ENCODE data around the gene SMG9. TPM values are rescaled to one million over a fixed set of nuclear protein-coding genes. Genes with fewer than 3 reads are reported as not detected.

SMG9 gene
- total and polyA plus RNA-seq, 12 donors = 10.0 to 30.4 (median 13.4) TPM

GRCh38 chr19:43695985-43696704 is 58.6 kb downstream of the SMG9 start:
- Histone ChIP-seq H3K4me3 (no peak overlapping the region), H3K9me3 (peaks cover 0 to 27% (median 14%) of the 10 kb centered on the region in 11 donors), H3K27me3 (peaks cover 0 to 21% (median 8%) of the 10 kb centered on the region in 7 donors), H3K36me3 (no peaks in the 10 kb centered on the region), H3K27ac (no peak overlapping the region), H3K4me1 (peaks cover 4 to 33% (median 18%) of the 10 kb centered on the region in 9 donors)
- intact Hi-C loops (cut with DNase I) = no loop called here
- no peak for DNase-seq
- 83 to 85% methylated on average over 6 of the region's 6 CpGs for WGBS, 2 donors
- TF ChIP-seq CTCF (IDR thresholded peaks at IDR 0.05) = no peak
- ATAC-seq = no peak

GRCh38 chr19:43694553-43694952 is 60.2 kb downstream of the SMG9 start:
- H3K9me3 ChIP-seq = peaks cover 0 to 42% (median 20%) of the 10 kb centered on the region in 11 donors
- intact Hi-C loops (cut with DNase I) = no loop called here
- ATAC-seq (no peak), DNase-seq (no peak)
- TF ChIP-seq CTCF (IDR thresholded peaks at IDR 0.05) = no peak
- peaks cover 0 to 17% (median 6%) of the 10 kb centered on the region in 9 donors for H3K4me1 ChIP-seq
- H3K36me3 ChIP-seq = no peaks in the 10 kb centered on the region
- peaks cover 0 to 17% (median 8%) of the 10 kb centered on the region in 7 donors for H3K27me3 ChIP-seq
- H3K4me3 ChIP-seq = no peak overlapping the region
- no peak overlapping the region for H3K27ac ChIP-seq
- WGBS, 2 donors = 79 to 86% methylated on average over 5 of the region's 5 CpGs

- 75 to 78% methylated on average over 4 of the region's 4 CpGs for WGBS, 2 donors
- no peak for TF ChIP-seq CTCF (IDR thresholded peaks at IDR 0.05)
- ATAC-seq = no peak
- Histone ChIP-seq H3K4me1 (peaks cover 0 to 15% (median 0%) of the 10 kb centered on the region in 9 donors), H3K4me3 (no peak overlapping the region), H3K27ac (peak overlapping the region in 2 of 10 donors; percentile 16 to 75), H3K36me3 (no peaks in the 10 kb centered on the region), H3K27me3 (peaks cover 0 to under 1% (median 0%) of the 10 kb centered on the region in 7 donors), H3K9me3 (peaks cover 0 to 42% (median 20%) of the 10 kb centered on the region in 11 donors)
- intact Hi-C loops (cut with DNase I) = no loop called here
- DNase-seq = no peak
Observed at GRCh38 chr19:43692877-43693276, 61.9 kb downstream of the SMG9 start.

- ATAC-seq (no peak), DNase-seq (no peak)
- intact Hi-C loops (cut with DNase I) = no loop called here
- WGBS, 2 donors = 78 to 84% methylated on average over 2 of the region's 2 CpGs
- TF ChIP-seq CTCF (IDR thresholded peaks at IDR 0.05) = no peak
- Histone ChIP-seq H3K27me3 (no peaks in the 10 kb centered on the region), H3K36me3 (no peaks in the 10 kb centered on the region), H3K4me1 (peaks cover 0 to 18% (median 0%) of the 10 kb centered on the region in 9 donors), H3K4me3 (no peak overlapping the region), H3K27ac (peak overlapping the region in 2 of 10 donors; percentile 16 to 75), H3K9me3 (peaks cover 0 to 42% (median 20%) of the 10 kb centered on the region in 11 donors)
Observed at GRCh38 chr19:43692385-43692784, 62.4 kb downstream of the SMG9 start.
